ENCODE data around the gene CYP51A1. TPM values are rescaled to one million over a fixed set of nuclear protein-coding genes. Genes with fewer than 3 reads are reported as not detected.

CYP51A1 gene
- total and polyA plus RNA-seq, 2 of the 13 experiments (the other 11 are each of a cell fraction or from before 2014, with no cell fraction given): 15.4 to 260 TPM

GRCh38 chr7:92131764-92132330 lies 2.4 kb downstream of the CYP51A1 start:
- peaks cover 6 to 45% of the 10 kb centered on the region in 2 experiments for H3K36me3 ChIP-seq (replicated peaks in 1 of 2; ENCODE audit: control insufficient read depth in 1 of 2, insufficient read depth in 2 of 2, low read length in 2 of 2)
- H4K20me1 ChIP-seq (ENCODE audit: insufficient read depth, low read length): peaks cover 50% of the 10 kb centered on the region
- no peak for ATAC-seq
- H3K27me3 ChIP-seq (ENCODE audit: control insufficient read depth in 1 of 2, insufficient read depth in 2 of 2, low read length in 2 of 2): no peaks in the 10 kb centered on the region; a peak in 1 of 5 replicates
- in situ Hi-C loops (cut with HindIII; ENCODE audit: extremely low pct_ligation_motif_present, low pct_unique_long_range_greater_than_20kb) (no loop called here), intact Hi-C loops (cut with micrococcal nuclease; ENCODE audit: unreplicated experiment) (loop anchor here (5.0 kb wide), 2 partner anchors 250 to 315 kb away; partner anchors contain the start of genes GATAD1 and MTERF1)
- H3K9me3 ChIP-seq (ENCODE audit: low read length): no peaks in the 10 kb centered on the region
- BruUV-seq (replicated peaks): no TSS peak
- DNase-seq (ENCODE audit: low spot score): no peak
- no peak overlapping the region for H3K27ac ChIP-seq (ENCODE audit: extremely low read length, insufficient read depth, low read length)
- H3K4me2 ChIP-seq (ENCODE audit: low read depth, low read length): peak overlapping the region; percentile 98
- peaks cover 74% of the 10 kb centered on the region for H3K79me2 ChIP-seq (ENCODE audit: insufficient read depth, low read length)
- H3K4me1 ChIP-seq (ENCODE audit: insufficient read depth, low read length): peaks cover 38% of the 10 kb centered on the region
- ChIA-PET CTCF (ENCODE audit: low intra/inter-chr PET ratio, low total read pairs) (no interaction called here), POLR2A (no interaction called here)
- peak overlapping the region; percentile 94; the same call in 1 of the 2 replicates for H3K9ac ChIP-seq (ENCODE audit: insufficient read depth, low read depth, low read length)
- WGBS (ENCODE audit: low lambda C conversion rate): 70% methylated on average over 4 of the region's 4 CpGs
- H2AFZ ChIP-seq (ENCODE audit: low read length): no peak overlapping the region
- H3K4me3 ChIP-seq (replicated peaks in 1 of 3; ENCODE audit: insufficient read depth in 1 of 3, low read depth in 2 of 3, low read length in 3 of 3): peak overlapping the region in 2 of 3 experiments; percentile 95 to 100; a peak in 3 of 6 replicates
- FAIRE-seq: no peak
- TF ChIP-seq ZNF20 (CRISPR knock-in tag; IDR thresholded peaks at IDR 0.05) (no peak), NFE2L2 (IDR thresholded peaks at IDR 0.05; ENCODE audit: low read length) (no peak), ZNF30 (CRISPR knock-in tag; IDR thresholded peaks at IDR 0.05) (no peak), ZHX2 (IDR thresholded peaks at IDR 0.05; ENCODE audit: low read depth) (no peak), ZHX2 (CRISPR knock-in tag; IDR thresholded peaks at IDR 0.05; ENCODE audit: borderline replicate concordance) (no peak), FOXJ3 (CRISPR knock-in tag; IDR thresholded peaks at IDR 0.05; ENCODE audit: borderline replicate concordance) (no peak), ZNF335 (CRISPR knock-in tag; IDR thresholded peaks at IDR 0.05) (no peak), GATA4 (IDR thresholded peaks at IDR 0.05; ENCODE audit: borderline replicate concordance, low read depth) (no peak), SNAPC2 (CRISPR knock-in tag; IDR thresholded peaks at IDR 0.05) (no peak), MXD1 (CRISPR knock-in tag; IDR thresholded peaks at IDR 0.05) (no peak), ZNF569 (CRISPR knock-in tag; IDR thresholded peaks at IDR 0.05; ENCODE audit: borderline replicate concordance) (no peak), ZNF207 (IDR thresholded peaks at IDR 0.05; ENCODE audit: borderline replicate concordance) (no peak), KLF9 (CRISPR knock-in tag; IDR thresholded peaks at IDR 0.05; ENCODE audit: low read depth) (no peak)
- TF ChIP-seq, protein P1, sequence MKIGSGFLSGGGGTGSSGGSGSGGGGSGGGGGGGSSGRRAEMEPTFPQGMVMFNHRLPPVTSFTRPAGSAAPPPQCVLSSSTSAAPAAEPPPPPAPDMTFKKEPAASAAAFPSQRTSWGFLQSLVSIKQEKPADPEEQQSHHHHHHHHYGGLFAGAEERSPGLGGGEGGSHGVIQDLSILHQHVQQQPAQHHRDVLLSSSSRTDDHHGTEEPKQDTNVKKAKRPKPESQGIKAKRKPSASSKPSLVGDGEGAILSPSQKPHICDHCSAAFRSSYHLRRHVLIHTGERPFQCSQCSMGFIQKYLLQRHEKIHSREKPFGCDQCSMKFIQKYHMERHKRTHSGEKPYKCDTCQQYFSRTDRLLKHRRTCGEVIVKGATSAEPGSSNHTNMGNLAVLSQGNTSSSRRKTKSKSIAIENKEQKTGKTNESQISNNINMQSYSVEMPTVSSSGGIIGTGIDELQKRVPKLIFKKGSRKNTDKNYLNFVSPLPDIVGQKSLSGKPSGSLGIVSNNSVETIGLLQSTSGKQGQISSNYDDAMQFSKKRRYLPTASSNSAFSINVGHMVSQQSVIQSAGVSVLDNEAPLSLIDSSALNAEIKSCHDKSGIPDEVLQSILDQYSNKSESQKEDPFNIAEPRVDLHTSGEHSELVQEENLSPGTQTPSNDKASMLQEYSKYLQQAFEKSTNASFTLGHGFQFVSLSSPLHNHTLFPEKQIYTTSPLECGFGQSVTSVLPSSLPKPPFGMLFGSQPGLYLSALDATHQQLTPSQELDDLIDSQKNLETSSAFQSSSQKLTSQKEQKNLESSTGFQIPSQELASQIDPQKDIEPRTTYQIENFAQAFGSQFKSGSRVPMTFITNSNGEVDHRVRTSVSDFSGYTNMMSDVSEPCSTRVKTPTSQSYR (CRISPR knock-in tag; IDR thresholded peaks at IDR 0.05; ENCODE audit: borderline replicate concordance): no peak
- TF ChIP-seq, protein P2, sequence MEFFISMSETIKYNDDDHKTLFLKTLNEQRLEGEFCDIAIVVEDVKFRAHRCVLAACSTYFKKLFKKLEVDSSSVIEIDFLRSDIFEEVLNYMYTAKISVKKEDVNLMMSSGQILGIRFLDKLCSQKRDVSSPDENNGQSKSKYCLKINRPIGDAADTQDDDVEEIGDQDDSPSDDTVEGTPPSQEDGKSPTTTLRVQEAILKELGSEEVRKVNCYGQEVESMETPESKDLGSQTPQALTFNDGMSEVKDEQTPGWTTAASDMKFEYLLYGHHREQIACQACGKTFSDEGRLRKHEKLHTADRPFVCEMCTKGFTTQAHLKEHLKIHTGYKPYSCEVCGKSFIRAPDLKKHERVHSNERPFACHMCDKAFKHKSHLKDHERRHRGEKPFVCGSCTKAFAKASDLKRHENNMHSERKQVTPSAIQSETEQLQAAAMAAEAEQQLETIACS (CRISPR knock-in tag; IDR thresholded peaks at IDR 0.05): no peak

All from HepG2 (cell line).